GM21447 (cell line): ENCODE data around the gene TBCE.
"Not testable (repeated sequence)": the region's sequence is repeated elsewhere in the genome, so short reads cannot be mapped to it uniquely, and the experiment has no call there.

Experiments used
- ATAC-seq: cut with Tn5 transposase; IDR thresholded peaks from one replicate; pipeline ENCODE4 v1.9.1; 2021; ENCODE audit not compliant: unreplicated experiment

Gene TBCE

GRCh38 chr1:235450886-235451483 is 83.8 kb downstream of the TBCE start:
- no peak for ATAC-seq

- no peak for ATAC-seq
Measured at GRCh38 chr1:235454021-235454420, 86.8 kb downstream of the TBCE start.

DNA sequence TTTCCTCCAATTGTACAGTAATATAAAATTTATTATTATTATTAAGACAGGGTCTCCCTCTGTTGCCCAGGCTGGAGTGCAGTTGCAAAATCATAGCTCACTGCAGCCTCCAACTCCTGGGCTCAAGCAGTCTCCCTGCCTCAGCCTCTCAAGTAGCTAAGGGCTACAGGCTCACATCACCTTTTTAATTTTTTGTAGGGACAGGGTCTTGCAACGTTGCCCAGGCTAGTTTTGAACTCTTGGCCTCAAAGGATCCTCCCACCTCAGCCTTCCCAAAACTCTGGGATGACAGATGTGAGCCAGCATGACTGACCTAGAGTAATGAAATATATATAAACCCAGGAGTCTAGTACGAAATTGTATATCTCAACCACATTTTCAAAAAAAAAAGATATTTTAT is 87.9 kb downstream of the TBCE start:
- ATAC-seq = no peak

GRCh38 chr1:235455823-235456222 is 88.6 kb downstream of the TBCE start:
- no peak for ATAC-seq

- ATAC-seq = not testable (repeated sequence)
Measured at GRCh38 chr1:235457856-235458255, 90.6 kb downstream of the TBCE start.

DNA sequence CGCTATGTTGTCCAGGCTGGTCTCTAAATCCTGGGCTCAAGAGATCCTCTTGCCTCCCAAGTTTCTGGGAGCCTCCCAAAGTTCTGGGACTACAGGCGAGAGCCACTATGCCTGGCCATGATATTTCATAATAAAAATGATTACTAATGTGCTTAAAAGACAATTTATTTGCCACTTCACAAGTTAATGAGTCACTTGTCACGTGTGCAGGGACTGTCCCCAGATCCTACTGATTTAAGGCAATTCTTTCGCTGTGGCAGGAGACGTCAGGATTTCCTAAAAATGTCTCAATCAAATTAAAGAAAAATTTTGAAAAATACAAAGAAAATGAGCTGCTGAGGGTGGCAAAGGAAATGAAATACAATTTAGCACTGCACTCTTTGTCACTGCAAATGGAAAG is 93.5 kb downstream of the TBCE start:
- ATAC-seq = no peak

- ATAC-seq = no peak
Measured at GRCh38 chr1:235461954-235462353, 94.7 kb downstream of the TBCE start.

GRCh38 chr1:235462832-235463231 is 95.6 kb downstream of the TBCE start:
- ATAC-seq = not testable (repeated sequence)

- ATAC-seq = no peak
Measured at GRCh38 chr1:235465066-235465465, 97.8 kb downstream of the TBCE start.

GRCh38 chr1:235468004-235468403 is 100.8 kb downstream of the TBCE start:
- ATAC-seq = no peak

GRCh38 chr1:235468970-235469369 is 101.7 kb downstream of the TBCE start:
- no peak for ATAC-seq

GRCh38 chr1:235469897-235470296 is 102.7 kb downstream of the TBCE start:
- not testable (repeated sequence) for ATAC-seq

- ATAC-seq = no peak
Measured at GRCh38 chr1:235470741-235471439, 103.7 kb downstream of the TBCE start.

GRCh38 chr1:235473806-235474205 is 106.6 kb downstream of the TBCE start:
- ATAC-seq = no peak

DNA sequence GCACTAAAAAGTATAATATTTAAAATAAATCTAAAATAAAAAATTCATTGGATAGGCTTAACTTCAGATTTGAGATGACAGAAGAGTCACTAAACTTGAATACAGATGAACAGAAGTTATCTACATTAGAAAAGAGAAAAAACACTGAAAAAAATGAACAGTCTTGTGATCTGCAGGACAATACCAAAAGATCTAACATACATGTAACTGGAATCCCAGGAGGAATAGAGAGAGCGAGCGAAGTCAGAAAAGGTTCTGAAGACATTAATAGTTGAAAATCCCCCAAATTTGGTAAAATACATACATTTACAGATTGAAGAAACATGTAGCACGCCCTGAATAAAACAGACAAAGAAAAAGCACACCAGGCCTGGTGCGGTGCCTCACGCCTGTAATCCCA is 115.9 kb downstream of the TBCE start:
- no peak for ATAC-seq

DNA sequence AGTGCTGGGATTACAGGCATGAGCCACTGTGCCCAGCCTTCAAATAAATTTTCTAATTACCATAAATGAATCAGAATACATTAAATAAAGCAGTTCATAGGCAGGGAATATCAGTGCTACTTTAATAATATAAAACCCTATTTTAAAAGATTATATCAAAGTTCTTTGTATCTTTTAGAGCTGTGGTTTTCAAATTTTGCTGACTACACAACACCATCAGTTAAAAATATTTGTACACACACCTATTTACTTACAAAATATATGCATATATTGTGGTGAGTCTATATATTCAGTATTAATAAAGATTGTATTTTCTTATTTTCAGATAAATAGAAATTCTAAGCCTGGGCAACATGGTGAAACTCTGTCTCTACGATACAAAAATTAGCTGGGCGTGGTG is 118.3 kb downstream of the TBCE start:
- ATAC-seq = no peak

DNA sequence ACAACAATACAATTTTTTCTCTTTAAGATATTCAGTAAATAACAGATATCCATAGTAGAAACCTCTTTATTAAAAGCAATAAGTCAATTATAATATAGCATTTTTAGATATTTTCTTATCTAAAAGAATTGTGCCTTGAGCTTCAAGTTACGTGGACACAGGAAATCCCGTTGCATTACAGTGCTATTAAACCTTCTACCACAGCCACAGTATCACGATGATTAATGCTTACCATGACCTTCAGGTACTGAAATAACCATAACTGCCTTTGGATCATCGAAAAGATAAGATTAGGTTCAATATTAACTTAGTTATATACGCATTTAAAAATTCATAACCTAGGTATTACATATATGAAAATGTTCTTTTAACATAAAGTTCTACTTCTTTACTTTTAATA is 119.1 kb downstream of the TBCE start:
- ATAC-seq = no peak

DNA sequence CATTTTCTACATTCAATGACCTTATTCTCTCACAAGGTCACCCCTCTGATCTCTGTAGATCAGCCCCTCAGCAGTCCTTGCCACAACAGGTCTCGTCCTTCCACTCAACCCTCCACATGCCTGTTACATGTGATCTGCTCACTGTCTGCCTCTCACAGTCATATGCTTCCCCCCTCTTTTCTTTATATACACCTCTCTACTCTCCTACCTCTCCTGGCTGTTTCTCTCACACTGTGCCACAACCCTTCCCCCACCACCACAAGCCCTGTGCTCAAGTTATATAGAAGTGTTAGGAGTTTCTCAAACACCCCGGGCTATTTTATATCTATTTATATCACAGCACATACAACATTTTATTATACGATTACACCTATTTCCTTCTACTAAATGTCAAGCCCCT is 124.4 kb downstream of the TBCE start:
- no peak for ATAC-seq

GRCh38 chr1:235494531-235494930 is 127.3 kb downstream of the TBCE start:
- no peak for ATAC-seq

- no peak for ATAC-seq
Measured at GRCh38 chr1:235495030-235495429, 127.8 kb downstream of the TBCE start.

DNA sequence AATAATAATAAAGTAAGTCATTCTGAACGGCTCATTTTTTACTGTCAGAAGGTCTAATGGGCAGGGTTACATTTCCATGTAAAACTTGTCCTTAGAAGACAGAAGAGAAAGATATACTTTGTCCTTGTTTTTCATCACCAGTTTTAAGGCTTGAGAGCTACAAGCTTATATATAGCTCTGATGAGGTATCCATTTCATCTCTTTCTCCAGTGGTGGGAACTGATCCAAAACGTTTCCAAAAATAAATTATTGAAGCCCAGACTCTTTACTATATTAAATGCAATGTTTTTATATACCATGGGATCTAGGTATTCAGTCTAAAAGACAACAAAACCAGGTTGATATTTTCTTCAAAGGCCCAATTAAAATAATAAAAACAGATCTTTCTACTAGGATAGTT is 128.3 kb downstream of the TBCE start:
- no peak for ATAC-seq

DNA sequence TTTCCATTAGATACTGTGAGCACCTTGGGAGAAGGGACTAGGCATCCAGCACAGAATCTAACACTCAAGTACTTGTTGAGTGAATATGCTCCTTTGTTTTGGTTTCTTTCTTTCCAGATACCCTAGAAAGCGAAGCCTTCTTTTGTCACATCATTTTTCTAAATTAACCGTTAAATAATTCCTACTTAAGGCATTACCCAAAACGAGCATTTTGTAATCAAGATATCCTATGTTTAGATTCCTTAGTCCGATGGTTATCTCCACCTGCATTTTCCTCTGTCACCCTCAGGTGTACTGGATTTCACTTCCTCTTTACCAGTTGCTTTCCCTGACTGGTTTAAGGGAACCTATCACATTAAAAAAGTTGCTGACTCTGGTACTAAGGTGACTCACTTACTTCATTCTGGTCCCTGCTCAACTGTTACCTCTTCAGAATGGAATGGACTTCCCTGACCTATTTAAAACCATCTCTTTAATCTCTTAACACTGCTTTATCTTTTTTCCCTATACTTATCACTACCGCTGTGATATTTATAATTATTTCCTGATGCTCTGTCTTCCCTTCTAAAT is 133.8 kb downstream of the TBCE start:
- ATAC-seq = no peak
